ENCODE data around the gene LNX2. TPM values are rescaled to one million over a fixed set of nuclear protein-coding genes. Genes with fewer than 3 reads are reported as not detected.

The LNX2 gene
- total RNA-seq, 1 donor from 2014 or later: 9.2 TPM

- no peaks in the 10 kb centered on the region for H3K27me3 Mint-ChIP-seq (ENCODE audit: low read depth)
- no peak overlapping the region for H3K27ac Mint-ChIP-seq (ENCODE audit: unreplicated experiment)
- no peak for TF ChIP-seq CTCF (IDR thresholded peaks at IDR 0.05)
- no peaks in the 10 kb centered on the region for H3K36me3 Mint-ChIP-seq (ENCODE audit: low read depth)
- H3K4me3 Mint-ChIP-seq (ENCODE audit: unreplicated experiment): no peak overlapping the region
- H3K9me3 Mint-ChIP-seq (ENCODE audit: low read depth): no peaks in the 10 kb centered on the region
- H3K4me1 Mint-ChIP-seq (ENCODE audit: low read depth): peaks cover 10% of the 10 kb centered on the region
- no peak for DNase-seq (ENCODE audit: low spot score)
Measured at GRCh38 chr13:27595055-27595811, 25.1 kb downstream of the LNX2 start.

- H3K4me1 Mint-ChIP-seq (ENCODE audit: low read depth): no peaks in the 10 kb centered on the region
- no peak for DNase-seq (ENCODE audit: low spot score)
- H3K4me3 Mint-ChIP-seq (ENCODE audit: unreplicated experiment): no peak overlapping the region
- no peak for TF ChIP-seq CTCF (IDR thresholded peaks at IDR 0.05)
- no peak overlapping the region for H3K27ac Mint-ChIP-seq (ENCODE audit: unreplicated experiment)
- H3K27me3 Mint-ChIP-seq (ENCODE audit: low read depth): no peaks in the 10 kb centered on the region
- H3K36me3 Mint-ChIP-seq (ENCODE audit: low read depth): no peaks in the 10 kb centered on the region
- peaks cover 2% of the 10 kb centered on the region for H3K9me3 Mint-ChIP-seq (ENCODE audit: low read depth)
Measured at GRCh38 chr13:27593267-27593666, 27.1 kb downstream of the LNX2 start.

GRCh38 chr13:27592865-27593264 lies 27.5 kb downstream of the LNX2 start:
- TF ChIP-seq CTCF (IDR thresholded peaks at IDR 0.05): no peak
- H3K27me3 Mint-ChIP-seq (ENCODE audit: low read depth): no peaks in the 10 kb centered on the region

GRCh38 chr13:27588405-27588804 lies 31.9 kb downstream of the LNX2 start:
- H3K4me3 Mint-ChIP-seq (ENCODE audit: unreplicated experiment): no peak overlapping the region
- TF ChIP-seq CTCF (IDR thresholded peaks at IDR 0.05): no peak
- peaks cover 4% of the 10 kb centered on the region for H3K9me3 Mint-ChIP-seq (ENCODE audit: low read depth)
- no peaks in the 10 kb centered on the region for H3K27me3 Mint-ChIP-seq (ENCODE audit: low read depth)
- no peaks in the 10 kb centered on the region for H3K36me3 Mint-ChIP-seq (ENCODE audit: low read depth)
- H3K4me1 Mint-ChIP-seq (ENCODE audit: low read depth): peaks cover 28% of the 10 kb centered on the region
- no peak for DNase-seq (ENCODE audit: low spot score)
- H3K27ac Mint-ChIP-seq (ENCODE audit: unreplicated experiment): no peak overlapping the region

More at GRCh38 chr13:27592865-27593264, 27.5 kb downstream of the LNX2 start:
- H3K9me3 Mint-ChIP-seq (ENCODE audit: low read depth): peaks cover 4% of the 10 kb centered on the region
- no peak overlapping the region for H3K4me3 Mint-ChIP-seq (ENCODE audit: unreplicated experiment)
- H3K27ac Mint-ChIP-seq (ENCODE audit: unreplicated experiment): no peak overlapping the region
- no peaks in the 10 kb centered on the region for H3K4me1 Mint-ChIP-seq (ENCODE audit: low read depth)
- no peaks in the 10 kb centered on the region for H3K36me3 Mint-ChIP-seq (ENCODE audit: low read depth)
- DNase-seq (ENCODE audit: low spot score): no peak

- no peak overlapping the region for H3K4me3 Mint-ChIP-seq (ENCODE audit: unreplicated experiment)
- TF ChIP-seq CTCF (IDR thresholded peaks at IDR 0.05): no peak
- peaks cover 34% of the 10 kb centered on the region for H3K4me1 Mint-ChIP-seq (ENCODE audit: low read depth)
- no peaks in the 10 kb centered on the region for H3K36me3 Mint-ChIP-seq (ENCODE audit: low read depth)
- H3K27me3 Mint-ChIP-seq (ENCODE audit: low read depth): no peaks in the 10 kb centered on the region
- peak overlapping the region; percentile 15 for H3K27ac Mint-ChIP-seq (ENCODE audit: unreplicated experiment)
- H3K9me3 Mint-ChIP-seq (ENCODE audit: low read depth): peaks cover 4% of the 10 kb centered on the region
- no peak for DNase-seq (ENCODE audit: low spot score)
Measured at GRCh38 chr13:27587095-27587746, 33.1 kb downstream of the LNX2 start.
